ENCODE data around the gene RIN1. TPM values are rescaled to one million over a fixed set of nuclear protein-coding genes. Genes with fewer than 3 reads are reported as not detected.
"Not testable (repeated sequence)": the region's sequence is repeated elsewhere in the genome, so short reads cannot be mapped to it uniquely, and the experiment has no call there.

RIN1 gene
- total RNA-seq, 1 donor from 2014 or later: 32.3 TPM

DNA sequence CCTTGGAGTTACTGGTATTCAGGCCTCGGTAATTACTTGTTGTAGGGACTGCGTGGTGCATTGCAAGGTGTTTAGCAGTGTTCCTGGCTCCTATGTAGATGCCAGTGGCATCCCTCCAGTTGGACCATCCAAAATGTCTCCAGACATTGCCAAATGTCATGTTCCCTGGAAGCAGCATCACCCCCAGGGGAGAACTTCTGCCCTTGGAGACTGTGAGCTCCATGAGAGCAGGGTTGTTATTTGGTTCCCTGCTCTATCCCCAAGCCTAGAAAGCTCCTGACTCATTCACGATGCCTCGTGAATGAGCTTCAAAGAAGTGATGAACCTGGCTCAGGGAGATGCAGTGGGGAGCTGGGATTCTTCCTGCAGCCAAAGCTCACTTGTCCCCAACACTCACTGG lies 14.6 kb downstream of the RIN1 start:
- no peak for DNase-seq (ENCODE audit: low read depth)

DNA sequence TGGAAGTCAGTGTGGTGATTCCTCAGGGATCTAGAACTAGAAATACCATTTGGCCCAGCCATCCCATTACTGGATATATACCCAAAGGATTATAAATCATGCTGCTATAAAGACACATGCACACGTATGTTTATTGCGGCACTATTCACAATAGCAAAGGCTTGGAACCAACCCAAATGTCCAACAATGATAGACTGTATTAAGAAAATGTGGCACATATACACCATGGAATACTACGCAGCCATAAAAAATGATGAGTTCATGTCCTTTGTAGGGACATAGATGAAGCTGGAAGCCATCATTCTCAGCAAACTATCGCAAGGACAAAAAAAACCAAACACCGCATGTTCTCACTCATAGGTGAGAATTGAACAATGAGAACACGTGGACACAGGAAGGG lies 15.5 kb downstream of the RIN1 start:
- not testable (repeated sequence) for DNase-seq (ENCODE audit: low read depth)

DNA sequence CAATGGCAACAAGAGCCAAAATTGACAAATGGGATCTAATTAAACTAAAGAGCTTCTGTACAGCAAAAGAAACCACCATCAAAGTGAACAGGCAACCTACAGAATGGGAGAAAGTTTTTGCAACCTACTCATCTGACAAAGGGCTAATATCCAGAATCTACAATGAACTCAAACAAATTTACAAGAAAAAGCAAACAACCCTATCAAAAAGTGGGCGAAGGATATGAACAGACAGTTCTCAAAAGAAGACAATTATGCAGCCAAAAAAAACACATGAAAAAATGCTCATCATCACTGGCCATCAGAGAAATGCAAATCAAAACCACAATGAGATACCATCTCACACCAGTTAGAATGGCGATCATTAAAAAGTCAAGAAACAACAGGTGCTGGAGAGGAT lies 15.9 kb downstream of the RIN1 start:
- DNase-seq (ENCODE audit: low read depth): not testable (repeated sequence)

DNA sequence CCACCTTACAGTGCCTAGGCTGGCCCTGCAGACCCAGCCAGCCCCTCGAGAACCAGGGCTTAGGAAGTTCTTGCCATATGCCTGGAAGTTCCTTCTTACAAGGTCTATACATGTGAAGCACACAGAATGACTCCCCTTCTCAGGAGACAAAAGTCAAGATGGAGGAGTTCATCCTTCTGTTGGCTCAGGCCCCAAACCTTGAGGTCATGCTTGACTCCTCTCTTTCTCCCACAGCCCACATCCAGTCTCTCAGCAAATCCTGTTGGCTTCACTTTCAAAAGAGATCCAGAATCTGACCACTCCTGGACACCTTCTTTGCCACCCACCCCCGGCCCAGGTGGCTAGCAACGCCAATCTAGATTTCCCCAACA lies 17.6 kb downstream of the RIN1 start:
- no peak for DNase-seq (ENCODE audit: low read depth)

DNA sequence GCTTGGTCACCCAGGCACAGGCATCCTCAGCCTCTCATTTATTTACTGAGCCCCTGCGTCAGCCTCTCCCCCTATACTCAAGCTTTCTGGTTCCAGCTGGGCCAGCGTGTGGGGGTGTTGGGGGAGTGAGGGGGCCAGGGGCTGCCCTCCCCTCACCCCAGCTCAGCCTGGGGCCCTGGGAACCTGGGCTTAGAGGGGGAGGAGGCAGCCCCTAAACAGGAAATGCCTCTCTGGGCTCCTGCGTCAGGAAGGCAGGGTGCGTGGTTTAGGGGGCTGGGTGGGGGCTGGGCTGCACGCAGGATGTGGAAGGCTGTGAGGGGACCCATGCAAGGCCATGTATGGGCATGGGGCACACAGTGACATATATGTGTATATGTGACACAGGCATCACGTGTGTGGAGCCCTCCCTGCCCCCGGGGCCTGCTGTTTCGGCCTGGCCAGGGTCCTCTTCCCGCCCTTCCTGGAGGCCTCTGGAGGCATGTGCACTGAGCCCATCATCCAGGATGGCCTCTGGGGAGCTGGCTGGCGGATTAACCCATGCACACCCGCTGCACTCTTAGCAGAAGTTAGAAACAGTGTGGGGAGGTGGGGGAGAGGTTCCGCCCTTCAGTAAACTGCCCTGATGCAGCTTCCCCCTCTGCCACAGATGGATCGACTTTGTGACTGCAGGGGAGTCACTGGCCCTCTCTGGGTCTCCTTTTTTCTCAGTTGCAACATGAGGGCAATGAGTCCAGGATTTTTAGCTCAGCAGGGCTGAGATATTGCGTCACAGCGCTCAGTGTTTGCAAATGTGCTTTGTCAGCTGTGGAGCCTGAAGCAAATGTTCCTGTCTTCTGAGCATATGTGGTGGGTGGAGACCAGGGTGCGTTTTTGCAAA lies 18.3 kb downstream of the RIN1 start:
- peak; percentile 43 for DNase-seq (ENCODE audit: low read depth)

DNA sequence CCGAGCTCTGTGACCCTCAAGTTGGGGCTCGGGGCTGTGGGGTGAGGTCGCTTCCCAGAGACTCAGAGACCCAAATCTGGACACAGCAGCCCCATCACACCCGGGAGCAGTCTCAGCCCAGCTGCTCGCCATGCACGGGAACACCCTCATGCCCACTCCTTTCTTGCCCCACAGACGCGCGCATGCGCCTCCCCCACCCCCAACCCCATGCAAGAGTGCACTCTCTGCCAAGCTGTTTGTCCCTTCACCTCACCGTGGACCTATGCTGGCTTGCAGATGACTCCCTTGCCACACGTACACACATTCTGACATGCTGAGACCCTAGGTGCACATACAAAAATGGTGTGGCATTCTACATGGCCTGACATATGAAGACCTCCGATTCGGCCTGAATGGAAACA lies 18.9 kb downstream of the RIN1 start:
- DNase-seq (ENCODE audit: low read depth): no peak

DNA sequence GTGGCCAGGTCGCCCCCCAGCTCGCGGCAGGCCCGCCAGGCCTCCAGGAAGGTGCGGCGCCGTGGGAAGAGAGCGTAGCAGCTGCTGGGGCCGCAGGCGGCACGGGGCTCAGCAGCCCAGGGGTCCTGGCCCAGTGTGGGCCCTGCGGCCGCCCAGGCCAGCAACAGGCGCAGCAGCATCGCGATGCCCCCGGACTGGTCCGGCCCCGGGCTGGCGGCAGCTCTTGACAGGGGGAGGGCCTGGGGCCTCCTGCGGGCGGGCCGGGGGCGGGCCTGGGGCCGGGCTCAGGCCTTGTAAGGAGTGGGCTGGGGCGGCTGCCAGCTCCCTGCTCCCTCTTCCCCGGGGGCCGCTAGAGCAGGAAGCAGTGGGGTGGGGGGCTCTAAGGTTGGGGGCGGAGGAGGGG lies 19.4 kb downstream of the RIN1 start, which contains the start of gene CD248:
TSS of gene CD248 (minus strand) at position 196 of the 403 bp plus-strand sequence. CDS start at position 179, 17 bp downstream.
- DNase-seq (ENCODE audit: low read depth): no peak

DNA sequence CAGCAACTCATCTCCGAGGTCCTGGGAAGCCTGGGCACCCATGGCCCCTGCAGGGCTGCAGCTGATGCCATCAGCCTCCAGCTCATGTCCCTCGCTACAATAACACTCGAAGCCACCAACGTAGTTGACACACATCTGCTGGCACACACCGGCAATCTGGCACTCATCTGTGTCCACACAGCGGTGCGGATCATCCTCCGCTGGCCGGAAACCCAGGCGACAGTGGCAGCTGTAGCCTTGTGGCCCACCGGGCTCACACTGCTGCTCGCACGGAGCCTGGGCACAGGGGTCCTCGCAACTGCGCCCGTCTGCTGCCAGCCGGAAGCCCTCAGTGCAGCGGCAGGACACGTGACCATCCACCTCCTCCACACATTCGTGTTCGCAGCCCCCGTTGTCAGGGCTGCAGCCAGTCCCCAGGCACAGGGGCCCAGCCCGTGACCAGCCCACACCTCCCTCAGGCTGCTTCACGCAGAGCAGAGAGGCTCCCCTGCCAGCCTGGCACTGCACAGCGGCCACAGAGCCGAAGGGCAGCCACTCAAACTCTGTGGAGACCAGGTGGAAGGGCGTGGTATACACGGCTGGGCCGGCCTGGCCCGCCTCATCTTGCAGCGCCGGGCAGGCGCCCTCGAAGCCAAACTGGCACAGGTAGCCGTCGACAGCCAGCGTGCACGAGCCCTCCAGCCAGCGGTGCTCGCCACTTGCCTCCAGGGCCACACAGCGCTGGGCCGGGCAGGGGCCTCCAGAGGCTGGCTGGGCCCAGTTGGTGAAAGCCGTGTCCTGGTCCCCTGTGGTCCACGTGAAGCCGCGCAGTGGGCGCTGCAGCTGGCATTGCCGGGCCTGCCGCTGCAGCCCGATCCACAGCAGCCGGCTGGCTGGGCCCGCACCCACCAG lies 20.1 kb downstream of the RIN1 start:
- no peak for DNase-seq (ENCODE audit: low read depth)

DNA sequence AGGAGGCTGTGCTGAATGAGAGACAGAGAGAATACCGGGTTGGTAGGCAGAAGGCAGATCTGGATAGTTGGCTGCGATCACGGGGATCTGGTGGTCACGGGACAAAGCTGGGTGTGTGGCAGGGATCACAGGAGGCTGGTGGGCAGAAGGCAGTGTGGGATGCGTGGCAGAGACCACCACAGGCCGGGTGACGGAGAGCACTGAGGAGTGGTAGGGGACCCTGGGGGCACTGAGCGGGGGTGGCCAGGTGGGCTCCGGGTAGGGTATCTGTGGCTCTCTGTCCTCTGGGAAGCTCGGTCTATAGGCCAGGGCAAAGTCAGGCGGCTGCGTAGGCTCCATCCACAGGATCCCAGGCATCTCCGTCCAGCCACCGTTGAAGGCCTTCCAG lies 20.7 kb downstream of the RIN1 start:
- no peak for DNase-seq (ENCODE audit: low read depth)

DNA sequence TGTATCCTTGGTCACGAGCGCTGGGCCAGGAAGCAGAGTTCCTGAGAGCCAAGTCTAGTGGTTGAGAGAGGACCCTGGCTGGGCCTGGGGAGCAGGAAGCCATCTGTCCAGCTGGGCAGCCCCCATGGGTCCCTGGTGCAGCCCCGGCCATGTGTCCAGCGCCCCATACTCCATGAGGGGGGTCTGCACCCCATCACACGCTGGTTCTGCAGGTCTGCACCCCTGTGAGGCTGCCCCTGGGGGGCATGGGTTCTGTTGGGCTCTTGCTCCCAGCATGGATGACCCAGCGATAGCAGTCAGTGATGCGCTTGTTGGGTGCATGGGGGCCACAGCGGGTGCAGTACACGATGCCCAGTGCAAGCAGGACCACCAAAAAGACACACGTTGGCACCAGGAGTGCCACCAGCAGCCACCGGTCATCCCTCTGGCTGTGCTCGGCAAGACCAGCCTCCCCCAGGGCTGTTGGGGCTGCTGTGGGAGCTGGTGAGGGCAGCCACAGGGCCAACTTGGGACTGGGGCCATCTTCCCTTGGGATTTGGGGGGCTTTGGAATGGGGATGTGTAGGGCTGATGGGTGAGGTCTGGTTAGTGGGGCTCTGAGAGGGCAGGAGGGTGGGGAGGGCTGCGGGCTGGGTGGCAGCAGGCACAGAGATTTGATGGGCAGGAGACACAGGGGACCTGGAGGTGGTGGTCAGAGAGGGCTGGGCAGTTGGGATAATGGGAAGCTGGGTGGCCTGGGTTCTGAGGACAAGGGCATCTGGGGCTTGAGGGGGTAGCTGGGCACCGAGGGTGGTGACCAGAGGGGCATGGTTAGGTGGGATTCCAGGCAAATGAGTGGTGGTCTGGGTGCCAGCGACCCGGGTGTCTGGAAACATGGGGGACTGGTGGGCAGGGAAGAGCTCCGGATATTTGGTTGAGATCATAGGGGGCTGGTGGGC lies 21.4 kb downstream of the RIN1 start:
- DNase-seq (ENCODE audit: low read depth): no peak

DNA sequence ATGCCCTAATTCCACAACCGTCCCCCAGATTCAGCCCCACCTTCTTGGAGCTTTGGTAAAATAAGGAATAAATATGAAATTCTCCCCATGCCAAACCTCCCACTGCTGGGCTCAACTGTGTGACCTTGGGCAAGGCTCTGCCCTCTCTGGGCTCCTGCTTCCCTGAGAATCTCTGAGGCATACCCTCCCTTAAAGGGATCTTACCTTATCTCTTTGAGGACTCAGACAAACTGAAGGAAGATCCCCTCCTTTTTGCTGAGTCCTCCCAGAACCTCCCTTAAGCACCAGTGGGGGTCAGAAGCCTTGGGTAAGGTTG lies 22.1 kb downstream of the RIN1 start:
- DNase-seq (ENCODE audit: low read depth): no peak

DNA sequence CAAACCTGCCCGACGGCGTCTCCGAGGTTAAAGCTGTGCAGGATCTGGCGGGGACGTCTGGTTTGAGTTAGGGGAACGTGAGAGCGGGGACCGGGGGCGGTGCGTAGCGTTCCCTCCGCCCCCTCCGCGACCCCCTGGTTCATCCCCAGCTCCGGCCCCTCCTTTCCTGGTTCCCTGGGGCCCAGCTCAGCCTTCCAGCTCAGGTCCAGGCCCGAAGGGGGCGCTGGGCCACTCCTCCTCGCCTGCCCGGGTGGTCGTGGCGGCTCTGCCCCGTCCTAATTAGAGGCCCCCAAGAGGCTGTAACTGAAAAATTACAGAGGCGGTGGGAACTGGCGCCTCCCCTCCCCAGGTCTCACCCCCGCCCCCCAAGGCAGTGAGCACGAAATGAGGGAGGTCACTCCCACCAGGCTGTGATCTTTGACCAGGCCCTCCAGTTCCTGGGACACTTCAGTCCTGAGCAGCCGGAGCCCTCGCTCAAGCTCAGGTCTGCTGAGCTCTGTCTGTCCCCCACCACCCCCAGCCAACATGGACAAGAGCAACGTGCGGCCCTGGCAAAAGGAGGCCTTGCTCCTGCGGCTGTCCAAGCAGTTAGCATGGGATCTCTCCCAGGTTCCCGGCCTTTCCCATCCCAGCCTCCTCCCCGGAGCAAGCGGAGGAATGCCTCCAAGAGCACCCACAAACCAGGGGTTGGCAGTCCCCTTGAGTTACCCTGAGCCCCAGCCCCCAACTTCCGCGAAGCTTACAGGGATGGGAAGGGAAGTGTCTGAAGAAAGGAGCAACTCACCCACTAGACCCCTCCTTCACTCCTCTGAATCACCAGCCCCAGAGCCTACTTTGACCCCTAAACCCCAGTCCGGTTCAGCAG lies 22.7 kb downstream of the RIN1 start:
- no peak for DNase-seq (ENCODE audit: low read depth)

DNA sequence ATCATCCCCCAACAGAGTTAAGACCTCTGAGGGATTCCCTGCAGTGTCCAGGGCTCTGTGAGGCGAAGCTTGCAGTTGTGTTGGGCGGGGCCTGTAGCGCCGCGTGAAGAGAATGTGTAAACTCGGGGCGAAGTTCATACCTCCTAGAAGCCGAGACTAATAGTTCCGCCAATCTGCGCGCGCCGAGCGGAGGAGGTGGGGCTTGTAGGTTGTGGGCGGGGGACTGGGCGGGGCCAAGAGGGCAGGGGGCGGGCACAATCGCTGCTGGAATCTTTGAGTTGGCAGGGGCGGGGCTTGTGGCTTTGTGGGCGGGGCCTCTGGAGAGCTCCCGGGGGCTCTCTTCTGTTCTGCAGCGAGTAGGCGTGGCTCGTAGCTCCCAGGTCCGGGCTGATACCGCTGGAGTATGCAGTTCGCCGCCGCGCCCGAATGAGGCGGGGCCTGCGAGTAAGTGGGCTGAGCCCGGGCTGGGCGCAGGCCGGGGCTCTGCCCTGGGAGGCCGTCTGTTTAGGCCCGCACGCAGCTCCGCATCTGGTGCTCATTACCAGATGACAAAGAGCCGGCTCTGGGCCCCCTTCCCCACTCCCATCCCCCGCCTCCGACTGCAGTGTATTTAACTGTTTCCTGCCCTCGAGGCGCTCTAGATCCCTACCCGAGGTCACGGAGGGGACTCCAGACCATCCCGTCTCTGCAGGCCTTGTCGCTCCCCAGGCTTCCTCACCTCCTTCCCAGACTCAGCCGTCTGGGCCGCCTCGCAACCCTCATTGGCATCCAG lies 23.5 kb downstream of the RIN1 start:
- DNase-seq (ENCODE audit: low read depth): peak; percentile 97

DNA sequence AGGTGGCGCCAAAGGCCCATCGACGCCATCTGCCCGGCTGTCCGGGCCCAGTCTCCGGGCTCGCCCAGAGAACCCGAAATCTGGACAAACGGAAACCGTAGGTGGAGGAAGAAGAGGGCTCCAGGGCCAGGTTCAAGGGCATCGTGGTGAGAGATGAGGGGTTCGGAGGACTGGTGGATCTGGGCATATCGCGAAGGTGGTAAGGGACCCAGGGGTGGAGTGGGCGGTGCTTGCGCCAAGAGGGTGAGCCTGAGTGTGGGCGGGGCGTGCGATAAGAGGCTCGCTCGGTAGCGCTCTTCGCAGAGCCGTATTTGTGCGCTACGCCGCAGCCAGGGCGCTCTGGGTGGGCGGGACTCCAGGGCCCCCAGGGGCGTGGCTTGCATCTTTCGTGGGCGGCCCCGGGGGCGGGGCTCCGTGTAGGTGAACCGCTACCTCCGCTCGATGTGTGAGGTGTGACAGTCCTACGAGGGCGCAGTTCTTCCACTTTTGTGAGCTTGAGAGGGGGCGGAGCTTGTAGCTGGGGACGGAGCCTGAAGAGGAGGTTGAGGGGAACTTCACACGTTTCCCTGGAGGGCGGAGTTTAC lies 24.2 kb downstream of the RIN1 start:
- peak; percentile 92 for DNase-seq (ENCODE audit: low read depth)

DNA sequence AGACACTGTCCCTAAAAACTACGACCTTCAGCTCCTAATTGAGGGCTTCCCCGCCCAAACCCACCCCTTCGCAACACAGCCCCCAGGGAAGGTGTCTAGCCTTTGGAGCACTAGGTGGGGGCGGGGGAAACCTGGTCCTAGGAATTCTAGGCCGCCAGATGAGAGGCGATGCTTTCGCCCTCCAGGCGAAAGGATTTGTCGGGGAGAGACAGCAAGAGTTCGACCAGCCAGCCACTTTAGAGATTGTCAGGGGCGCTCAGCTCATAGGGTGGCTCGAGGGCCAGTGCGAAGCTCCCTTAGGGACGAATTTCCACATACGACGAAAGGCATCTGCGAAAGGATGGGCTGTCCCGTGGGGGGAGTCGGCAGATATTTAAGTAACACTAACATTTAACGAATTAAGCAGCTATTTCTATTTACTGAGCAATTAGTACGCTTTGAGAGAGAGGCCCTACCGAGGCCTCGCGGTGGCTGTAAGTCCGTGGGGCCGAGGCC lies 24.7 kb downstream of the RIN1 start:
- no peak for DNase-seq (ENCODE audit: low read depth)

DNA sequence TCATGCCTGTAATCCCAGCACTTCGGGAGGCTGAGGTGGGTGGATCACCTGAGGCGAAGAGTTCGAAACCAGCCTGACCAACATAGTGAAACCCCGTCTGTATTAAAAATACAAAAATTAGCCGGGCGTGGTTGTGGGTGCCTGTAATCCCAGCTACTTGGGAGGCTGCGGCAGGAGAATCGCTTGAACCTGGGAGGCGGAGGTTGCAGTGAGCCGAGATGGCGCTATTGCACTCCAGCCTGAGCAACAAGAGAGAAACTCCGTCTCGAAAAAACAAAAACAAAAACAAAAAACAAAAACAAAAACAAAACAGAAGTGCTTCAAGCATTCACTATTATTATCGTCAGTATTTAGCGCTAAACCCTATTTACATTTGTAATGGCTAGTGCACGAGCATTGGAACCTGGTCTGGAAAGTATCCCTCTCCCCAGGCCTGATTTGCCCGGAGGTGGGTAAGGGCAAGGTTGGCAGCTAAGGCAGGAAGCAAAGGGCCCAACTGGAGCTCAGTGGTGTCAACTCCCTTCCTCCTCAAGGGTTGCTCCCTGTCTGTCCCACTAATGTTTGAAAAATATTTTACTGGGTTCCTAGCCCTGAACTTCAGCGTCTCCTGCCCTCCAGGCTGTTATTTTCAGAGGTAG lies 25.3 kb downstream of the RIN1 start:
- not testable (repeated sequence) for DNase-seq (ENCODE audit: low read depth)

DNA sequence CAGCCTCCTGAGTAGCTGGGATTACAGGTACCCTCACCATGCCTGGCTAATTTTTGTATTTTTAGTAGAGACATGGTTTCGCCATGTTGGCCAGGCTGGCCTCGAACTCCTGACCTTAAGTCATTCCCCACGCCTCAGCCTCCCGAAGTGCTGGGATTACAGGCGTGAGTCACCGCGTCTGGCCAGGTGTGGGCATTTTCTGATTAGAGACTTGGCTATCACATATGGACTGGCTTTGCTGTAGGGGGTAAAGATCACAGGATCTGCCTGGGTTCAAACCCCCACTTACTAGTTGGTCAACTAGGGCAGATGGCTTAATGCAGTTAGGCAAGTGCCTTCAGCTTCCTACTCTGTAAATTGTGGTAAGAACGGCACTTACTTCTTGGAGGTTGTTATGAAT lies 25.9 kb downstream of the RIN1 start:
- no peak for DNase-seq (ENCODE audit: low read depth)

DNA sequence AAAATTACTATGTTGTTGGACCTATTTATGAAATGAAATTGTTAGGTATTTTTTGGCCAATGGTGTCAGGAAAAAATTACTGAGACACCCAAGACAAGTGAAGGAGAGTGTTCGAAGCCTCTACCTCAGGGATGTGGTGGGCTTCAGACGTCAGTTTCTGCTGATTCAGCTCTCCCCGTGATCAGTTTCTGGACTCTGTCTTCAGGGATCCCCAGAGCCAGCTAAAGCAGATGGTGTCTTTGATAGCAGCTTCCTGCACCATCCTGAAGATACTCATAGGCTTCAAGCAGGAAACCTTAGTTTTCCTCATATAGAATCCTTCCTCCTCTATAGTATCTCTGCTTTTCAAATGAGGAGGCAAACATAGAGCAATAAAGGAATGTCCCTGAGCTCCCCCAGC lies 26.8 kb downstream of the RIN1 start:
- no peak for DNase-seq (ENCODE audit: low read depth)
